Ishikawa (cell line): ENCODE measurements around the gene PALLD.

Experiments
- CEBPB ChIP-seq: IDR thresholded peaks from 2 replicates; pipeline ENCODE4 v1.6.1; 2012
- EGR1 ChIP-seq: IDR thresholded peaks from 2 replicates; pipeline ENCODE4 v1.6.1; 2012
- EP300 ChIP-seq: IDR thresholded peaks from 2 replicates; pipeline ENCODE4 v1.6.1; 2012; ENCODE audit warnings: borderline replicate concordance
- MAX ChIP-seq: IDR thresholded peaks from 2 replicates; pipeline ENCODE4 v1.6.1; 2012
- RAD21 ChIP-seq: IDR thresholded peaks from 2 replicates; pipeline ENCODE4 v1.6.1; 2012; ENCODE audit warnings: low read depth
- REST ChIP-seq: IDR thresholded peaks from 2 replicates; pipeline ENCODE4 v1.6.1; 2012; ENCODE audit warnings: low read depth, mild to moderate bottlenecking
- TAF1 ChIP-seq: IDR thresholded peaks from 2 replicates; pipeline ENCODE4 v1.6.1; 2012; ENCODE audit warnings: low read depth, mild to moderate bottlenecking
- YY1 ChIP-seq: IDR thresholded peaks from 2 replicates; pipeline ENCODE4 v1.6.1; 2012; ENCODE audit warnings: low read depth

- no peak for TF ChIP-seq TAF1
- no peak for TF ChIP-seq EGR1
- TF ChIP-seq REST, result no peak
- no peak for TF ChIP-seq YY1
- TF ChIP-seq MAX, result no peak
- no peak for TF ChIP-seq RAD21
- TF ChIP-seq CEBPB, result no peak
- TF ChIP-seq EP300, result no peak
Measured at GRCh38 chr4:168811786-168812651, 315.2 kb downstream of the PALLD start.
